ENCODE data around the gene HOGA1.
"Not testable (repeated sequence)": the region's sequence is repeated elsewhere in the genome, so short reads cannot be mapped to it uniquely, and the experiment has no call there.

Gene HOGA1

GRCh38 chr10:97555541-97555940 lies 28.6 kb upstream of the HOGA1 start:
- DNase-seq (ENCODE audit: low spot score) = not testable (repeated sequence)

- not testable (repeated sequence) for DNase-seq (ENCODE audit: low spot score)
Measured at GRCh38 chr10:97560731-97561381, 23.3 kb upstream of the HOGA1 start.

GRCh38 chr10:97561386-97562077 lies 22.7 kb upstream of the HOGA1 start:
- not testable (repeated sequence) for DNase-seq (ENCODE audit: low spot score)

- DNase-seq (ENCODE audit: low spot score) = not testable (repeated sequence)
Measured at GRCh38 chr10:97562329-97562728, 21.9 kb upstream of the HOGA1 start.

- DNase-seq (ENCODE audit: low spot score) = no peak
Measured at GRCh38 chr10:97563337-97563736, 20.9 kb upstream of the HOGA1 start.

- DNase-seq (ENCODE audit: low spot score) = no peak
Measured at GRCh38 chr10:97564776-97565175, 19.4 kb upstream of the HOGA1 start.

GRCh38 chr10:97566336-97566996 lies 17.7 kb upstream of the HOGA1 start:
- no peak for DNase-seq (ENCODE audit: low spot score)

GRCh38 chr10:97567891-97568290 lies 16.3 kb upstream of the HOGA1 start:
- DNase-seq (ENCODE audit: low spot score) = no peak

GRCh38 chr10:97570146-97570788 lies 13.9 kb upstream of the HOGA1 start:
- DNase-seq (ENCODE audit: low spot score) = no peak

GRCh38 chr10:97570789-97571471 lies 13.3 kb upstream of the HOGA1 start:
- no peak for DNase-seq (ENCODE audit: low spot score)

GRCh38 chr10:97571622-97572021 lies 12.6 kb upstream of the HOGA1 start:
- no peak for DNase-seq (ENCODE audit: low spot score)

- DNase-seq (ENCODE audit: low spot score) = peak; percentile 86
Measured at GRCh38 chr10:97572214-97572989, 11.8 kb upstream of the HOGA1 start, which contains the start of gene ANKRD2. TSS of gene ANKRD2 (plus strand) at chr10:97572779. CDS start at chr10:97572789, 10 bp downstream.

- DNase-seq (ENCODE audit: low spot score) = no peak
Measured at GRCh38 chr10:97573021-97573420, 11.2 kb upstream of the HOGA1 start.

GRCh38 chr10:97573672-97574071 lies 10.5 kb upstream of the HOGA1 start:
- no peak for DNase-seq (ENCODE audit: low spot score)

GRCh38 chr10:97574374-97575126 lies 9.6 kb upstream of the HOGA1 start:
- DNase-seq (ENCODE audit: low spot score) = peak; percentile 74

GRCh38 chr10:97575127-97575668 lies 9.0 kb upstream of the HOGA1 start:
- DNase-seq (ENCODE audit: low spot score) = no peak

GRCh38 chr10:97576487-97576886 lies 7.7 kb upstream of the HOGA1 start:
- not testable (repeated sequence) for DNase-seq (ENCODE audit: low spot score)

- no peak for DNase-seq (ENCODE audit: low spot score)
Measured at GRCh38 chr10:97577701-97578100, 6.5 kb upstream of the HOGA1 start.

- no peak for DNase-seq (ENCODE audit: low spot score)
Measured at GRCh38 chr10:97578171-97578844, 5.9 kb upstream of the HOGA1 start.

All from hematopoietic multipotent progenitor cell treated with erythropoietin and hydrocortisone succinate and interleukin-3 and kit ligand, for 17 days (in vitro differentiated cells).